Smooth muscle cell of bladder (primary cell): ENCODE results near the gene EIF4EBP3. TPM values are rescaled to one million over a fixed set of nuclear protein-coding genes. Genes with fewer than 3 reads are reported as not detected.

Experiments
- total RNA-seq: library from RNA; depleted of rRNA; stranded (reverse); fragments of >200 nt; gene quantifications from 2 replicates; pipeline ENCODE4 v1.2.3, GENCODE V29; 2014

EIF4EBP3 gene
- 0.85 and 1.7 TPM in 2 replicates for total RNA-seq

GRCh38 chr5:140547508-140548299 lies at the start of gene EIF4EBP3:
Gene EIF4EBP3, plus strand, starts transcription at chr5:140547662. Its CDS starts 76 bp downstream, at chr5:140547738.

GRCh38 chr5:140557136-140557805 lies 9.8 kb downstream of the EIF4EBP3 start, which contains the start of gene SRA1:
Gene SRA1, minus strand, starts transcription at chr5:140557473. Its CDS starts 21 bp downstream, at chr5:140557452.

GRCh38 chr5:140564196-140565023 lies 16.9 kb downstream of the EIF4EBP3 start, which contains the start of the genes APBB3 and SLC35A4:
Gene APBB3, minus strand, starts transcription at chr5:140564598. Its CDS starts 353 bp downstream, at chr5:140564245.
Gene SLC35A4, plus strand, starts transcription at chr5:140564828. Its CDS starts 2,342 bp downstream, at chr5:140567170.

Other genes starting within 250 kb of the EIF4EBP3 start
- 28.9 and 32.0 TPM in 2 replicates for gene PFDN1, start 244.6 kb upstream of the EIF4EBP3 start, total RNA-seq
- 0.43 and 1.2 TPM in 2 replicates for gene HBEGF, start 201.1 kb upstream of the EIF4EBP3 start, total RNA-seq
- gene SLC4A9, start 187.5 kb upstream of the EIF4EBP3 start, total RNA-seq = not detected in 2 replicates
- gene ANKHD1, start 145.8 kb upstream of the EIF4EBP3 start, total RNA-seq = 42.4 and 49.6 TPM in 2 replicates
- gene SRA1, start 9.8 kb downstream of the EIF4EBP3 start, total RNA-seq = 35.7 and 53.0 TPM in 2 replicates
- gene APBB3, start 16.9 kb downstream of the EIF4EBP3 start, total RNA-seq = 17.2 and 21.9 TPM in 2 replicates
- gene SLC35A4, start 17.2 kb downstream of the EIF4EBP3 start, total RNA-seq = 10.1 and 14.9 TPM in 2 replicates
- gene CD14, start 85.5 kb downstream of the EIF4EBP3 start, total RNA-seq = 2.9 and 8.8 TPM in 2 replicates
- 4.2 and 6.8 TPM in 2 replicates for gene TMCO6, start 91.8 kb downstream of the EIF4EBP3 start, total RNA-seq
- gene NDUFA2, start 100.0 kb downstream of the EIF4EBP3 start, total RNA-seq = 75.1 and 83.8 TPM in 2 replicates
- 105 and 111 TPM in 2 replicates for gene IK, start 100.2 kb downstream of the EIF4EBP3 start, total RNA-seq
- 24.5 and 28.3 TPM in 2 replicates for gene WDR55, start 117.2 kb downstream of the EIF4EBP3 start, total RNA-seq
- 0.14 TPM in 1 of 2 replicates, not detected in the other for gene DND1, start 125.9 kb downstream of the EIF4EBP3 start, total RNA-seq
- 62.9 and 65.2 TPM in 2 replicates for gene HARS1, start 143.7 kb downstream of the EIF4EBP3 start, total RNA-seq
- gene HARS2, start 143.8 kb downstream of the EIF4EBP3 start, total RNA-seq = 24.6 and 27.1 TPM in 2 replicates
- gene ZMAT2, start 152.8 kb downstream of the EIF4EBP3 start, total RNA-seq = 63.7 and 78.2 TPM in 2 replicates
- under 0.01 TPM in 2 replicates for gene PCDHA1, start 238.5 kb downstream of the EIF4EBP3 start, total RNA-seq
- under 0.01 and 0.09 TPM in 2 replicates for gene PCDHA2, start 247.2 kb downstream of the EIF4EBP3 start, total RNA-seq